Kasumi-1 (cell line): ENCODE measurements around the gene GABBR2.
"Not testable (repeated sequence)": the region's sequence is repeated elsewhere in the genome, so short reads cannot be mapped to it uniquely, and the experiment has no call there.

Experiments
- DNase-seq, 2 experiments: peaks; one replicate each; lab custom pipeline; 2025; lab: John Stamatoyannopoulos, UW

Gene GABBR2

DNA sequence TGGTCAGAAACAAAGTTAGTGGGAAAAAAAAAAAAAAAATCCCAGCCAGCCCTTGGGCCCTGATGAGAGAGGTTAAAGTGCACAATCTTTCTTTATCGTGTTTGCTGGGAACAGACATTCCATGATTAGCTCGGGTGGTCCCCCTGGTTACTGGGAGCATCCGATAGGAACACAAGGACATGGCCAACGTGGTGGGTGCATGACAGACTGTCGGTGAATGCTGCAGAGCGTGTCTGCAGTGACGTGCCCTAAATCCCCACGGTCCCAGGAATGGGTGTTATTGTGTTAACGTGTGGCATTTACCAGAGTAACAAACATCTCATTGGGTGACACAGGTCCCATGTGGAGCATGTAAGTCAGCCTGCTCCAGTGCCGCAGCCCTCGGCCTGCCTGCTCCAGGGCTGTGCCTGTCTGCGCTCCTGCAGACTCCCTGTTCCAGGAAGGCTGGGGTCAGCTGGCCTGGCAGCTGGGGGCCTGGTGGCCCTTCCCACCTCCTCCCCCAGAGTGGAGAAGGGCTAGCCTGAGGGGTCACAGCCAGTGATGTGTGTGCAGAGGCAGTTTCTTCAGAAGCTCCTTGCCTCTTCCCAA, 419.0 kb downstream of the GABBR2 start:
- no peak for DNase-seq

DNA sequence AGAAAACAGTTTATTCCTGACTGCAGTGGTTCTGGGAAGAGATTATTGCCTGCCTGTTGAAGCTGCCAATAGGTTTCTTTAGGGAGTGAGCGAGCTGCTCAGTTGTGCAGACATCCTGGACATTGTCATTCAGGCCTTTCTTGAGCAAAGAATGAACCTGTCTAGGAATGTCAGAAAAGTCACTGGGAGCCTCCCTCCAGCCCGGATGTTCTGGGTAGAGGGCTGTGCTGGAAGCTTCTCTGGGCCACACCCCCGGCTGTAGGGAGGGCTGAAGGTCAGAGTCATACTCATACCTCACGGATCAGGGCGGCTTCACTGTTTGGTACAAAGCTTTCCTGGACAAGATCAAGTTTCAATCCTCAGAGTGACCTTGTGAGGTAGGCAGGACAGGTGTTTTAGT, 419.9 kb downstream of the GABBR2 start:
- DNase-seq = no peak

DNA sequence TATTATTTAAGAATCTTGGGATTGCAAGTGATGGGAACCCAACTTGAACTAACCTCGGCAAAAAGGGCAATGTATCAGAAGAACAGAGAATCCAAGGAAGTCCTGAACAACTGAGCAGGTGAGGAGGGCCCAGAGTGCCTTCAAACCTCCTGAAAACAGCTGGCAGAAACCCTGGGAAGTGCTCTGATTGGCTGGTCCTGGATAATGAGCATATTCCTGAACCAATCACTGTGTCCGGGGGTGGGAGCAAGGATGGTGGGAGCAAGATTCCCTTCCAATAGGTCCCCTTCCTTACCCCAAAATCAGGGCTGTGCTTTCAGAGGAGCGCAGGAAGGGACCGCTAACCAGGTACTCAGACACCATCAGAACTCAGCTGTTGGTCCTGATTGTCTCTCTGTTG, 421.4 kb downstream of the GABBR2 start:
- DNase-seq = no peak

DNA sequence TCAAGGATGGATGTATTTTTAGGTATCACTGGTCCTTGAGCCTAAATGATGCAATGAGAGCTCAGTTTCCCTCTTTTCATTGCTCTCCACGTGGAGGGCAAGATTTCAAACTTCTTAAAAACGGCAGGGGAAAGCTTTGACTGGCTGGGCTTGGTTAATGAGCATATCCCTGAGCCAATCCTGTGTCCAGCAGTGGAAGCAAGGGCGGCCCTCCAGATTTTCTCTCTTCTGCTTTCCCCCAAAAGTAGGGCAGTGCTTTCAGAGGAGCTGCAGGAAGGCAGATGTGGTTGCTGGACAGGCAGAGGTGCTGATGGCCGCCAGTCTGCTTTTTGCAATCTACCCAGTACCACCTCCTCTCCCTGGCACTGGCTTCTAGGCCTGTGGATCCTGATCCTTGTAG, 423.3 kb downstream of the GABBR2 start:
- no peak for DNase-seq

DNA sequence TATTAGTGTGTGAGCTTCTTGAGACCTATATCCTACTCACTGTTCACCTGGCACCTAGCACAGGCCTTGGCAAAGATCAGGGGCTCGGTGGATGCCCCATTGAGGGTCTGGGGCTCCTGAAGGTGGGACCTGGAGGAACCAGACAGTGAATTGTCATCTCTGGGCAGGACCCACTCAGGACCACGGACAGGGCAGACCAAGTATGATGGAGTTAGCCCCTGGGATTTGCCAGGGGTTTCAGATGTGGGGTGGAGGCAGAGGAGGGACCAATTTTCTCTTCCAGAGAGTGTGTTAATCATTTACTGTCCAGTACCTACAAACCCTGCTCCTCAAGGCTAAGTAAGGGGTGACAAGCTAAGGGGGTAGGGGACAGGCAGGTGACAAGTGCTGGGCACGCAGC, 424.0 kb downstream of the GABBR2 start:
- no peak for DNase-seq

DNA sequence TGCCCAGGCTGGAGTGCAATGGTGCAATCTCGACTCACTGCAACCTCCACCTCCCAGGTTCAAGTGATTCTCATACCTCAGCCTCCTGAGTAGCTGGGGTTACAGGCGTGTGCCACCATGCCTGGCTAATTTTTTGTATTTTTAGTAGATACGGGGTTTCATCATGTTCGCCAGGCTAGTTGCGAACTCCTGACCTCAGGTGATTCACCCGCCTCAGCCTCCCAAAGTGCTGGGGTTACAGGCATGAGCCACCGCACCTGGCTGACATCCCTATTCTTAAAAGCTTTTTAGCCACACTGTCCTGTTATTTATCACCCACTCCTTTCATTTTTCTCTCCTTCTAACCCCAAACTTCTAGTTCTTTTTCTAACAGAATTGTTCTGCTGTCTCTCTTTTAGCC, 425.6 kb downstream of the GABBR2 start:
- DNase-seq = not testable (repeated sequence)

DNA sequence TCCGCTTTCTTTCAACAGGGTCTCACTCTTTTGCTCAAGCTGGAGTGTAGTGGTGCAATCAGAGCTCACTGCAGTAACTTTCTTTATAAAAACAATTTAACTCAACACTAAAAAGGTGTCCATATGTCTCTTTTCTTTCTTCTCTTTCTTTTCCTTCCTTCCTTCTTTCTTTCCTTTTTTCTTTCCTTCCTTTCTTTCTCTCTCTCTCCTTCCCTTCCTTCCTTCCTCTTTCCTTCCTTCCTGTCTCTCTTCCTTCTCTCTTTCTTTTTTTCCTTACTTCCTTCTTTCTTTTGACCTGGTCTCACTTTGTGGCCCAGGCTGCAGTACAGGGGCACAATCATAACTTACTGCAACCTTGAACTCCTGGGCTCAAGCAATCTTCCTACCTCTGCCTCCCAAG, 427.5 kb downstream of the GABBR2 start:
- no peak for DNase-seq

DNA sequence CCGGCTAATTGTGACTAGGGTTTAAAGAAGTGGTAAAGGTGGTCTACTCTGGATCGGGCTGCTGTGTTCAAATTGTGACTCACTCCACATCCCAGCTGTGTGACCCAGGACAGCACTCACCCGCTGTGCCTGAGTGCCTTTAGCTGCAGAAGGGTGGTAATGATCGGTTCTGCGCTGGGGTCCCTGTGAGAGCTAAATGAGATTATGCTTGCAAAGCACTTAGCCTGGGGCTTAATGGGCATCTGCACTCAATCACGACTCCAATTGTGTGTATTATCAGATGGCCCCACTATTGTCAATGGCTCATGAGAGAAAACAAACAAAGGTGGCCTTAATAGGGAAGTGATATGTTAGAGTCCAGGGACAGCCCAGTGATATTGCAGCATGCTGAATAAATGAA, 428.2 kb downstream of the GABBR2 start:
- no peak for DNase-seq

DNA sequence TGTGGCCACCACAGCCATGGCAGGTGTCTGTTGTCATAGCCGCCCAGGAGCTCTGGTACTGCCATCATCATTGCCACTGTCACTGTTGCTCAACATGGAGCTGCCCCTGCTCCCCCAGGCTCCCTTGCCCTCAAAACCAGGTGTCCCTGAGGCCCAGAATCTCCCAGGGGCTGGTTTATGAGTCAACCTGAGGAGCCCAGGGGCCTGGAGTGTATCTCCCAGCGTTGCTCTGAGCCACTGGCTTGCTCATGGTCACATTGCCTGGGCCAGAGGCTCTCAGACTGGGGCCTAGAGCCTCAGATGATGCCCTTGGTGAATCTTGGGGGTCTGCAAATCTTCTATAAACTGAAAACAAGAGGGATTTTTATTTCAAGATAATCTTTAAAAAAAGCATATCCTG, 428.6 kb downstream of the GABBR2 start:
- DNase-seq = no peak

DNA sequence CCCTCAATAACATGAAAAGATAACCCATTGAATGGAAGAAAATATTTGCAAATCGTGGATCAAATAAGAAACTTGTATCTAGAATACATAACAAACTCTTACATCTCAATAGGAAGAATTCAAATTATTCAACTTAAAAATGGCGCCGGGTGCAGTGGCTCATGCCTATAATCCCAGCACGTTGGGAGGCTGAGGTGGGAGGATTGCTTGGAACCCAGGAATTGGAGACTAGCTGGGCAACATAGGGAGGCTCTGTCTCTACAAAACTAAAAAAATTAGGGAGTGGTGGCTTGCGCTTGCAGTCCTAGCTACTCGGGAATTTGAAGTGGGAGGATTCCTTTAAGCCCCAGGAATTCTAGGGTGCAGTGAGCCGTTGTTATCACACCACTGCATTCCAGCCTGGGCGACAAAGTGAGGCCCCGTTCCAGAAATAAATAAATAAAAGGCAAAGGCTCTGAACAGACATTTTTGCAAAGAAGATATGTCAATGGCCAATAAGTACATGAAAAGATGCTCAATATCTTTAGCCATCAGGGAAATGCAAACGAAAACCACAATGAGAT, 431.7 kb downstream of the GABBR2 start:
- DNase-seq = no peak

DNA sequence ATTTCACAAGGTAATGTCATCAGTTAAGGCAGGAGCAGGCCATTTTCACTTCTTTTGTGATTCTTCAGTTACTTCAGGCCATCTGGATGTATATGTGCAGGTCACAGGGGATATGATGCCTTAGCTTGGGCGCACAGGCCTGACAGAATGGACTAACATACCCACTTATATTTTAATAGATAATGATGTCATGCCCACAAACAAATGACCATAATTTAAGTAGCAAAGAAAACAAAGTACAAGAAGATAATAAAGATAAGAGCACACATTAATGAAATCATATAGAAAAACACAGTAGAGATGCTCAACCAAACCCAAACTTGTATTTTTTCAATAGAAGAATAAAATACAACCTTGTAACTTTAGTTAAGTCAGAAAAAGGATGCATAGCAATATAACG, 433.6 kb downstream of the GABBR2 start:
- no peak for DNase-seq

DNA sequence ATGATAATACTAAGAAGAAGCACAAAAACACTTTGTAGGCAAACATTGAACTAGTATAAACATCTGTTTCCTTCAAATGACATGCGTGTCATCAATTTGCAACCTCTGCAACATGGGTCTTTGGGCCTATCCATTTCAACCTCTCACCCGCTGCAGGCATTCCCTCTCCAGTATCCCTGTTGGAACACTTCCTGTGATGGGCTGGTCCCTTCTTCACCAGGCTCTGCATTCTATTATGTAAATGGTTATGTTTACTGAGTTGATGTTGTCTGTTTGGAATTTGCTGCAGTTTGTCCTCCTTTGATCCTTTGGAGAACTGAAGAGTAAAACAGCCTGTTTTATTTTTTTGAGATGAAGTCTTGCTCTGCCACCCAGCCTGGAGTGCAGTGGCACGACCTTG, 436.7 kb downstream of the GABBR2 start:
- no peak for DNase-seq

DNA sequence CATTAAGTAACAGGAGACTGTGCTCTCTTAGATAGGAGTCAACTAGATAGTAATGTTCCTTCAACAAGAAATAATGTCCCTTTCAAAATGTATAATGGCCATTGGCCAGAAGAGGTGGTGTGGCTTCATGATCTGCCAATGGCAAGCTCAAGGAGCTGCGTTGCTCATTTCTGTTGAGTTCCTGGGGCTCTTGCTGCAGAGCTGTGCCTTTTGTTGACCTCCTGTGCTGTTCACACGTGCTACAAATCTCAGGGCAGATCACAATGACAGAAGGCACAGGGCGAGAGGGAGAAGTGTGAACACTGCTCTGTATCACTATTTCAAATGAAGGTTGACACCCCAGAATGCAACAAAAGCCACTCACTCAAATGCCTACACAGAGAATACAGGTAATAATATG, 437.3 kb downstream of the GABBR2 start:
- DNase-seq = no peak

DNA sequence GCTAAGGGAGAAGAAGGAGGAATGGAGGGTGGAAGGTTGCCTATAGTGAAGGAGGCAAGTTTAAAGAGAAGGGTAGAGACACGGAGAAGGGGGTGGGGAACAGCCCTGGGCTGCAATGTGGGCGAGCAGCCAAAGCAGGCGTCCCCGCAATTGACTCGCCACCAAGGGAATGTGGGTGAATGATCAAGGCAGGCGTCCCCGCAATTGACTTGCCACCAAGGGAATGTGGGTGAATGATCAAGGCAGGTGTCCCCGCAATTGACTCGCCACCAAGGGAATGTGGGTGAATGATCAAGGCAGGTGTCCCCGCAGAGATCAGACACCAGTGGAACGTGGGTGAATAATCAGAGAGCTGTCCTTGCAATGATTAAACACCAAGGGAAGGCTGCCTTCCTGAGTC, 438.5 kb downstream of the GABBR2 start:
- DNase-seq = not testable (repeated sequence)

DNA sequence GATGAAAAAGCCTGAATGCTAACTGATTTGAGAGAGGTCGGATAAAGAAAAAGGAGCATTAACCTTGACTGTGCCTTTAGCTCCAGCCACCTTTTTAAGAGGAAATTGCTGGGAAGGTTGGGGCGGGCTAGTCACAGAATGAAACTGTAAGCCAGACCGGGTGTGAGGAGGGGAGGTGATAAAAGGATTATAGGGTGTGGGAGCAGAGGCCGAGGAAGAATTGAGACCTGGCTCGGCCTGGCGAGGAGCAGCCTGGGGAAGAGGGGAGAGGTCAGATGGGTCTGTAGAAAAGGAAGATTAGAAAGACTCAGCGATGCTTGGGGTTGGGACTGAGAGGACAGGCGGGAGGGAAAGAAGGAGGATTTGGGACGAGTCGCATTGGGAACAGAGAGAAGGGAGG, 439.1 kb downstream of the GABBR2 start:
- DNase-seq = not testable (repeated sequence)

DNA sequence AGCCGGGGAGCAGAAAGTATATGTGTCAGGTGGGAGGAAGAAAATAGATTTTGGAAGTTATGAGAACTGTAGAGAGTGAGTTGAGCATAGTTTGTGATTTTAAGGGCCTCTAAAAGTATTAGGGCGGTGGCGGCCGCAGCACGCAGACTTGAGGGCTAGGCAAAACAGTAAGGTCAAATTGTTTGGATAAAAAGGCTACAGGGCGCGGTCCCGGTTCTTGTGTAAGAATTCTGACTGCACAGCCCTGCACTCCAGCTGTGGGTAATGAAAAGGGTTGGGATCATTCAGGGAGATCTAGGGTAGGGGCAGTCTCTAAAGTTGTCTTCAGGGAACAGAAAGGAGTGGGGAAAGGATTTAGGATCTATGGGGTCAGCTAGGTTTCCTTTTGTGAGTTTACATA, 441.2 kb downstream of the GABBR2 start:
- not testable (repeated sequence) for DNase-seq

DNA sequence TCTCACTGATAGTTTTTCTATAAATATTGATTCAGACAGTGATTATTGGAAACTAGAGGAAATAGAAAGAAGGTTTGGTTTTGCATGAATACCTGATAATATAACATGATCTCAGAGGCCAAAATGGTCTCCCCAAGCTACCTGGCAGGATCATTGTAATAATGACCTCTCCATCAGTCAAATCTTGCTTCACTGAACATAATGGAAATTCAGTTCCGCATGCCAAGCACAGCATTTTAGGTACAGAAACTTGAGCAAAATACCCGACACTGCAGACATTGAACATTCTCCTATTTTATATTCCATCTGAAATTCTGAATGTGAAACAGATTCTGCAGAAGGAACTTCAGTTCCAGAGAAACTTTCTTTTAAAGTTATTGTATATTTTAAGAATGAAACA, 444.2 kb downstream of the GABBR2 start:
- no peak for DNase-seq

DNA sequence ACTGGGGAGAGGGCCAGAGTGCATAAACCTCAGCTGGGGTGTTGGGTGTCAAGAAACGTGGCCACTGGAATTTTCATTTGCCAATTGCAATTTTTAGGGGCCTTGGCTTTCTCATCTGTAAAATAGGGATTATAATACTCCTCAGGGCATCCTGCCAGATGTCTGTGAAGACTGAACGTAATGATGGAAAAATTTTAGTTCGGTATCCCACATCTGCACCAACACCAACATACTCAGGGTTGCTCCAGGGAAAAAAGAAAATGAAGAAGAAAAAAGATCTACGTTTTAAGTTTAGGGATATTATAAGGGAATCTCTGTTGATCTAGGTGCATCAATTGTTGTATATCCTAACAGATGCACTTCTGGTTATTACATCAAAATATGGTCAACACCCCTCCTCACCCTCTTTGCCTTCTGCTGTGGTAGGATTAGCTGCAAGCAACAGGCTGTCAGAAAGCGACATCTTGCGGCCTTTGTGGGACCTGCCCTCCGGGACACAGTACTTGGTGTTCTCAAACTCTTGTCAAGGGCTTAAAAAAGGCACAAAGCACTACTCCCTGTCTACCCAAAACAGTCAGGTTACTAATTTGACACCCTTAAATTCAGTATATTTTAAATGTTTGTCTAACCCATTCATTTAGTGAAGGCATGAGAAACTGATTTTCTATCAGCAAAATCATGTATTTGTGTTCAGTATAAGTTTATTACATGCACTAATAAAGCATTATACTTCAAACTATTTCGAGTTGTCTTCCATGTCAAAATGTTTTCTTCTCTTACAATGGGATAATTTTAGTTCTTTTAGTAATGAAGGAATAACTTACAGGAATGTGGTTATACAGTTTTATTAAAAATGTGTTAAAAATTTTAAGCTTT, 445.0 kb downstream of the GABBR2 start:
- peak; percentile 92 to 94 for DNase-seq

DNA sequence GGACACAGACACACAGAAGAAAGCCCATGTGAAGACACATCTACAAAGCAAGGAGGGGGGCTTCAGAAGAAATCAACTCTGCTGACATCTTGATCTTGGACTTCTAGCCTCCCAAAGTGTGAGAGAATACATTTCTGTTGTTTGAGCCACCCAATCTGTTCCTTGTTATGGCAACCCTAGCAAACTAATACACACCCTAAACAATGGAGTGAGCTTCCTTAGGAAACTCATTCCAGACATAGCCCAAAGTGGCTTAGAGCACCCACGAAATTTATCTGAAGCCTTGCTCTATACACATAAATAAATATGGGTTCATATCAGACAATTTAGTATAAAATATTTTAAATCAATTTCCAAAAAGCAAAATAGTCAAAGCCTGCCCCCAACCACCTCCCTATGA, 445.7 kb downstream of the GABBR2 start:
- no peak for DNase-seq

DNA sequence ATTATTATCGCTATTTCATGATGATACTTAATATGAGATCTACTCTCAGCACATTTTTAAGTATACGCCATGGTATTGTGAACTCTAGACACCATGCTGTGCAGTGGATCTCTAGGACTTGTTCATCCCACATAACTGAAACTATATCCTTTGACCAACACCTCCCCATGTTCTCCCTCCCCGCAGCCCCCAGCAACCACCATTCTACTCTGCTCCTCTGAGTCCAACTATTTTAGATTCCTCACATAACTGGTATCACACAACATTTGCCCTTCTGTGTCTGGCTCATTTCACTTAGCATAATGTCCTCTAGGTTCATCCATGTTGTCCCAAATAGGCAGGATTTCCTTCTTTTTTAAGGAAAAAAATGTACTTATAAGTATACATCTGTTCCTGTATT, 446.7 kb downstream of the GABBR2 start:
- DNase-seq = no peak

DNA sequence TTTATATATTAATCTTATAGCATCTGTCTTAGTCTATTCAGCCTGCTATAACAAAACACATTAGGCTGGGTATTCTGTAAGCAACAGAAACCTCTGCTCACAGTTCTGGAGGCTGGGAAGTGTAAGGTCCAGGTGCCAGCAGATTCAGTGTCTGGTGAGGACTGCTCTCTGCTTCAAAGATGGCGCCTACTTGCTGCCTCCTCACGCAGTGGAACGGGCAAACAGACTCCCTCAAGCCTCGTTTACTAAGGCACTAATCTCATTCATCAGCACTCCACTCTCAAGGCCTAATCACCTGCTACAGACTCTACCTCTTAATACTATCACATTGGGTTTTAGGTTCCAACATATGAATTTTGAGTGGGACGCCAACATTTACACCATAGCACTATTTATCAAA, 448.1 kb downstream of the GABBR2 start:
- no peak for DNase-seq

DNA sequence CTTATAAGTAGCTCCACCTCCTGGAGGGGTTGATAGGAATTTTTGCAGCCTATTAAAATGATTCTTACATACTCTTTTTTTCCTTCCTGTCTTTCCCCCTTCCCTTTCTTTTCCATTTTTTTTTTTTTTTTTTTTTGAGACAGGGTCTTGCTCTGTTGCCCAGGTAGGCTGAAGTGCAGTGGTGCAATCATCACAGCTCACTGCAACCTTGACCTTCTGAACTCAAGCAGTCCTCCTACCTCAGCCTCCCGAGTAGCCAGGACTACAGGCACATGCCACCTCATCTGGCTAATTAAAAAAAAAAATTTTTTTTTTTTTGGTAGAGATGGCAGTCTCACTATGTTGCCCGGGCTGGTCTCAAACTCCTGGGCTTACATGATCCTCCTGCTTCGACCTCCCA, 448.9 kb downstream of the GABBR2 start:
- DNase-seq = peak in 1 of 2 experiments; percentile 15

DNA sequence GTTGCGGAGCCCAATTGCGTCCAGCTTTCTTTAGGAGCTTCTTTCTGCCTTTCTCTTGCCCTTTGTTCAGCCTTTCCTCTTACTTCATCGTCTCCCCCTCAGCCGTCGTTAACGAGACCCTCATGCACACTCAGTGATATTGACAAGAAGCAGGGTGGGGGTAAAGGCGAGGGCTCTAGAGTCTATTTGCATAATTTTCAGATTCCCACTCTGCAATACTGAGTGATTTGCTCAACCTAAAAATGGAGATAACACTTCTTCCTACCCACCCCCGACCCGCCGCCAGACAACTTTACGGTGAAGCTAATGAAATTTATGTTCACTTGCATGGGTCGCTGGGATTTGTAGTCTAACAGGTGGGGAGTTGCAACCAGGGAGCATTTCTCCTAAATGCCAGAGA, 452.0 kb downstream of the GABBR2 start:
- peak; percentile 51 to 65 for DNase-seq
